GM18907 (cell line): ENCODE measurements around the gene SKAP1.
A peak's percentile ranks its signal among the peaks of the same experiment; 100 is the strongest.

Experiments used
- ATAC-seq: cut with Tn5 transposase; IDR thresholded peaks from one replicate; pipeline ENCODE4 v1.9.1; 2021; ENCODE audit warnings: mild to moderate bottlenecking, moderate library complexity; ENCODE audit not compliant: unreplicated experiment

Gene SKAP1

DNA sequence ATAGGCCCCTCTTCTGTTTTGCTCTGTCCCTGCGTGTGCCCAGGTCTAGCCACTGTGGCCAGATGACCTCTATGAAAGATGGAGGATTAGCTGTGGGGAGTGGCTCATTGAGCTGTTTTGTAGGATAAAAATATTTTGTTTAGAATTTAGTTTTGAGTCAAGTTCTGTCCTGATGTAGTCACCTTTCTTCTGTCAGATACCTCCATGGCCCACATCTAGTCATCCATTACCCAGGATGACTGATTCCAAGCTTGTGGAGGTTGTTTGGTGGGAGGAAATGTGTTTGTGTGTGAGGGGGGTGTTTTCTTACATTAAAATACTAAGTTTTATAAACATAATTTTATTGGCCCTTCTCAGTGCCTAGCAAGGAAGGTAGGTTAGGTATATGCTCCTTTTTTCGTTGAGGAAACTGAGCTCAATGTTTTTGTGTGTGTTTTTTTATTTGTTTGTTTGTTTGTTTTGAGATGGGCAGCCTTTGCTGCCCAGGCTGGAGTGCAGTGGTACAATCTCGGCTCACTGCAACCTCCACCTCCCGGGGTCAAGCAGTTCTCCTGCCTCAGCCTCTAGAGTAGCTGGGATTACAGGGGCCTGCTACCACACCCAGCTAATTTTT, 306.1 kb downstream of the SKAP1 start:
- ATAC-seq = no peak

DNA sequence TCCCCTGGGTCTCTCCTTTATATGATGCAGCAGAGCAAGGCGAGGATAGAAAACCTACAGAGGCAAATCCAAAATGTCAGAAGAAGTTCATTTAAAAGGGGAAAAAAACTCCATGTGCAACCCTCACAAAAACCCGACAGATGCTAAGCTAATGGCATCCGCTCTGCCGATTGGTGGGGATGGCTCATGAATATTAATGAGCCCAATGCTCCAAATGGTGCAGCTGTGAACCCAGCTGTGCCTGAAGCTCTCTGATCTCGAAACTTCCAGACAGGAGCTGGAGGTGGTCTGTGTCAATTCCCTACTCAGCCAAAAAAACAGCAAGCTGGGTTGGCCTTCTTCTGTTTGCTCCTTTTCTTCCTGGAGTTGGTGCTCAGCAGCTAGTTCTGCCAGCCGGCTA, 306.9 kb downstream of the SKAP1 start:
- no peak for ATAC-seq

DNA sequence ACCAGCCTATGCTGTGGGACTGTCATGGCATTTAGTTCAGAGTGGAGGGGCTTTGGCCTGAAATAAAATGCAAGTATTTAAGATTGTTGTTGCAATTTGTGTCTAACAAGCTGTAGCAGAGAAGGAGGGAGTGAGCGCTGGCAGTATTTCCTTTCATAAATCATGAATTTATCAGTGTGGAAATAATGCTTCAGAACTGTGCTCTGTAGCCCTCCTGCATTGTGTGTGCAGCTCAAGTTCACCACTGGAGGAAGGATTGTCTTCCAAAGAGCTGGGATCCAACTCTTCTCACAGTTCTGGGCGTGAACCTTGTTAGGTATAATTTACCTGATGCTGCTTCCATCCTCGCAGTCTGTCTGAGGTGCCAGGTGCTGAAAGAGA, 307.4 kb downstream of the SKAP1 start:
- ATAC-seq = no peak

DNA sequence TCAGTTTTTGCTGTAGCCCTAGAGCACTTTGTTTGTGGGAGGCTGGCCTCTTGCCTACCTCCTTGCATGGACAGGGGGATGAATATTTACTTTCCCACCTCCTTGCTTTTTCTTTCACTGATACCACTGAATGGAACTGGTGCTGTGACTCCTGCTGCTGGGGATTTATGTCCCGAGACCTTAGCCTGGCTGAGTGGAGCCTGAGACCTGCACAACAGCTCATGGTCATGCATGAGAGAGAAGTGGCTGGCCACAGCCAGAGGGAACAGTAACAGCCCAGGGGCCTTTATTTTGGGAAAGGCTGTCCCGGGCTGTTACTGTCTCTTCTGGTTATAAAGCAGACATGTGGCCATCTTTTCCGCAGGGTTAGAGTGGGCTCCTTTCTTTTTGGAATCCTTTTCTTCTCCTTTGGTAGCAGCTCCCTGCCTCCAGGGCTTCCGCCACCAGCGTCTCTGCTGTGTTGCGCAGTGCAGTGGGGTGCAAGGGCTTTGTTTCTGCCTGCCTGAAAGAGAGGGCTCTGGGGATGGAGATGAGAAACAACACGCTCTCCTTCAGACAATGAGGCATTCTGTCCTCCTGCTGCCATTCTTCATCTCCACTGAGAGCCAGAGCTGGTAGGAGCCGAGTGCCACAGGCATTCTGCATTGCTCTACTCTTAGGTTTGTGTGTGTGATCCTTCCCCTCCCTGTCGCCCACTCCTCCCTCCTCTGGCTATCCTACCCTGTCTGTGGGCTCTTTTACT, 307.9 kb downstream of the SKAP1 start:
- ATAC-seq = no peak

DNA sequence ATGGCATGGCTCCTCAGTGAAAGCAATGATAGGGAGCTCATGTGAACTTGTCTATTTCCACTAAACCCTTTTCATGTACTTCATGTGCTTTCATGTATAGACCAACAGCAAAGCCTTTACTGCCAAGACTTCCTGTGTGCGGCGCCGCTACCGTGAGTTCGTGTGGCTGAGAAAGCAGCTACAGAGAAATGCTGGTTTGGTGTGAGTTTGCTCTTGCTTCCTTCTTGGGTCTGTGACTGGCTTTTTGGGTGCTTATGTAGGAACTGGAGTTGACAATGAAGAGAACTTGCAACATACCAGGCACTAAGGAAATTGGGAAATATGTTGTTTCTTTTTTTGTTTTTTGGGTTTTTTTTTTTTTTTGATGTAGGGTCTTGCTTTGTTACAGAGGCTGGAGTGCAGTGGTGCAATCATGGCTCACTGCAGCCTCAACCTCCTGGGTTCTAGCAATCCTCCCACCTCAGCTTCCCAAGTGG, 316.8 kb downstream of the SKAP1 start:
- peak; percentile 44 for ATAC-seq

DNA sequence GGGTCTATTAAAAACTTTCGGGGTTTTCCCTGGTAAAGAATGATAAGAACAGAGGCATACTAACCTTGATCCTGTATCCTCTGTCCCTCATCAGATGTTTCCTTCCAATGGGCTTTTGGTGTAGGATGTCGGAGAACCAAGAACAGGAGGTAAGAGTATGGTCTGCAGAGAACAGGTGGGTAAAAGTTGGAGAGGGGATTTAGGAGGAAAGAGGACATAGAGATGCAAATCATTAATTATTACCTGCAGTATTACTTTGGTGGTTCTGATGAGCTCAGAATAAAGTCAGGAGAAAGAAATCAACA, 318.1 kb downstream of the SKAP1 start:
- no peak for ATAC-seq

DNA sequence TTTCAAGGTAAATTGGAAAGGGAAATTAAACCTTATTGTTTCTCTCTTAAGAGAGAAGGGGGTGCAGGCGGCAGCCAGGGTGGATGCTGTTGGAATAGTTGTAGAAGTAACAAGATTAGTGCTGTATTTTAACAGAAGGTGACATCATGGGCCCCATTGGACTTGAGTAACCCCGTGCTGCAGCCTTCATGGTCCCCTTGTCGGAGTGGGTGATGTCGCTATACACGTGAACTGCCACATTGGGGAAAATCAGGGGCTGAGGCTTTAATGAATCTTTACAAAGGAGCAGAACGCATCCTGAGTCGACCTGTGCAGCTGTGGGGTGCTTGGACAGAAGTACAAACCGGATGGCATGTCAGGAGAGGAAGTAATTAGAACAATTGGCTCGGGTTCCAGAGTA, 319.3 kb downstream of the SKAP1 start:
- ATAC-seq = no peak

DNA sequence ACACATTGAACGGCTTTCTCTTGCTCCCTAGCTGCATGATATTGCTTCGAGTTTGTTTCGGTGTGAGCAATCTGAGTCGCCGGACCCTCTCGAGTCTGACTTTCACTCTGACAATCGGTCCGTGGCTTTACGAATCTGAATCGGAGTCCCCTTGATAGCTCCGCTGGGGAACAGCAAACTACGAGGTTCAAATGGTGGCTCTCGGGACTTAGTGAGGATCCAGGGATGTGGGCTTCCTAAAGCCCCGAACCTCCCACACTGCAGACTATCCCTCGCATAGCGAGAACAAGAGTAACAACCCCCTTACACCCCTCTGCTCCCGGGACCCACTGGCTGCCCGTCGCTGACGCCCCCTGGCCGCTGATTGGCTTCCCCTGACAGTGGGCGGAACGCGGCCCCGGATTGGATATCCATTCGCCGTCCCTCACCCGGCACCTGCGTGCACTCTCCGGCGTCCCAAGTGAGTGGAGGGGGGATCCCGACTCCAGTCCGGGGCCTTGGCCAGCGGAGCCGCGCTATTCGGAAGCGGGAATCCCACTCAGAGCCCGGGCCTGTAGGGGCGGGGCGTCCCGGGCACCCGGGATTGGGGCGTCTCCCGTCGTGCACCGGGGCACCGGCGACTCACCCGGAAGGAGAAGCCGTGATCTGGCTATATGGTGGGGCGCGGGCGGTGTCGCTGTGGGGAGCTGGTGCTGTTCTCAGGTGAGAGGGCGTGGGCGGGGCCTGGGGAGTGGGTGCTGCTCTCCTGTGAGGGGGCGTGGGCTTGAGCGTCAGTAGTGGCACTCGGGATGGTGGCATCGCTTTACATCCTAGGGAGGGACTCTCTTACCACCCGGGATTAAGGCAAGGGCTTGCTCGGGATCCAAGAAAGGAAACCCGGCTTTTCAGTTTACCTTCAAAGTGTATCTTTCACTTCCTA, 322.6 kb downstream of the SKAP1 start, which contains the start of gene SNX11:
SNX11 (plus strand) TSS at position 630 of the 919 bp plus-strand sequence. CDS start 4,278 bp downstream, outside the sequence.
- ATAC-seq = peak; percentile 81

DNA sequence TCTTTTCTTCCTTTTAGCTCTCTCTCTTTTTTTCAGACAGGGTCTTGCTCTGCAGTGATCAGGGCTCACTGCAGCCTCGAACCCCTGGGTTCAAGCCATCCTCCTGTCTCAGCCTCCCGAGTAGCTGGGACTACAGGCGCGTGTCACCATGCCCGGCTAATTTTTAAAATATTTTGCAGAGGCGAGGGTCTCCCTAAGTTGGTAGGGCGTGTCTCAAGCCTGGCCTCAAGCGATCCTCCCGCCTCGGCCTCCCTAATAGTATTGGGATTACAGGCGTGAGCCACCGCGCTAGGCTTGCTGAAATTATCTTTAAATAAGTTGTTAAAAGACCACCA, 323.2 kb downstream of the SKAP1 start:
- no peak for ATAC-seq

DNA sequence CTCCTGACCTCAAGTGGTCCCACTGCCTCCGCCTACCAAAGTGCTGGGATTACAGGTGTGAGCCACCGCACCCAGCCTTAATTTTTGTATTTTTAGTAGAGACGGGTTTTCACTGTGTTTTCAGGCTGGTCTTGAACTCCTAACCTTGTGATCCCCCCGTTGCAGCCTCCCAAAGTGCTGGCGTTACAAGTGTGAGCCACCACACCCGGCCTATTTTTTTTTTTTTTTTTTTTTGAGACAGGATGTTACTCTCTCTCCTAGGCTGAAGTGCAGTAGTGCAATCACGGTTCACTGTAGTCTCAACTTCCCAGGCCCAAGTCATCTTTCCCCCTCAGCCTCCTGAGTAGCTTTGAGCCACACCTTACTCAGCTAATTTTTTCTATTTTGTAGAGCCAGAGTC, 325.6 kb downstream of the SKAP1 start:
- no peak for ATAC-seq

DNA sequence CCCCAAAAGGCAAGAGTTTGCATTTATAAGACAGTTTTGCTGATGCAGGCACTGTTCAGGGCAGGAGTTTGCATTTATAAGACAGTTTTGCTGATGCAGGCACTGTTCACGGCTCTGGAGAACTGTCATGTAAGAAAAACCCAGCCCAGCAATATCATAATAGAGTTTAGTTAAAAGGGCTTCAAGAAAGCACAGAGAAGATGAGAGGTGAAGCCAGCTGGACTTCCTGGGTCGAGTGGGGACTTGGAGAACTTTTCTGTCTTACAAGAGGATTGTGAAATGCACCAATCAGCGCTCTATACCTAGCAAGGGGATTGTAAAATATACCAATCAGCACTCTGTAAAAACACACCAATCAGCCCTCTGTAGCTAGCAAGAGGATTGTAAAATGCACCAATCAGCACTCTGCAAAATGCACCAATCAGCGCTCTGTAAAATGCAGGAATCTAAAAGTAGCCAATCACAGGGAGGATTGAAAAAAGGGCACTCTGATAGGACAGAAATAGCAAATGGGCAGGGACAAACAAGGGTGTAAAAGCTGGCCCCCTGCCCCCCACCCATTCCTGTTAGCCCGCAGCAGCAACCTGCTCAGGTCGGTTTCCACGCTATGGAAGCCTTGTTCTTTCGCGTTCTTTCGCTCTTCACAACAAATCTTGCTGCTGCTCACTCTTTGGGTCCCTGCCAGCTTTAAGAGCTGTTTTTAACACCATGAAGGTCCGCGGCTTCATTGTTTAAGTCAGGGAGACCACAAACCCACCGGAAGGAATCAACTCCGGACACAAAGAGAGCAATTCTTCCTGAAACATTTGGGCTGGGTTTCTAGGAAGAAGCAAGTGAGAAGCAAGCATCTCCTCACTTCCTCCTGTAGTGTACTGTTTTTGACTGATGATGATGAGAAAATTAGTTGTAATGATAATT, 327.0 kb downstream of the SKAP1 start:
- no peak for ATAC-seq

DNA sequence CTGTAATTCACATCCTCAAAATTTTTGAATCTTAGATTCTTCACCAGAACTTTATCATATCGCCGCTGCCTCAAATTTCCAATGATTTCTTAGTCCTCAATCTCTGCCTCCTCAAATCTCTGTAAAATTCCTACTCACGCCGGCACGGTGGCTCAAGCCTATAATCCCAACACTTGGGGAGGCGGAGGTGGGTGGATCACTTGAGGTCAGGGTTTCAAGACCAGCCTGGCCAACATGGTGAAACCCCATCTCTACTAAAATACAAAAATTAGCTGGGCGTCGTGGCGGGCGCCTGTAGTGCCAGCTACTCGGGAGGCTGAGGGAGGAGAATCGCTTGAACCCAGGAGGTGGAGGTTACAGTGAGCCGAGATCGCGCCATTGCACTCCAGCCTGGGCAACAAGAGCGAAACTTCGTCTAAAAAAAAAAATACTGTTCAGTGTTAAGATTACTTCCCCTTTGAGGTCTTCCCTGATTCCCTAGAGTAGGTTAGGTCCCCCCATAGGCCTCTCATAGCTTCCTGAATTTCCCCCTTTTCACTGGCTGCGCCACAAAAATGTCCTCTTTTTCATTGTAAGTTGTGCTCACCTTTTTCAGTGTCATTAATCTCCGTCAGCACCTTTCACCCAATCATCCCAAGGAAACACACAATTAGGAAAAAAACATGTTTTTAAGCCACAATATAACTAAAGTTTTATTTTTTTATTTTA, 327.8 kb downstream of the SKAP1 start:
- ATAC-seq = no peak

DNA sequence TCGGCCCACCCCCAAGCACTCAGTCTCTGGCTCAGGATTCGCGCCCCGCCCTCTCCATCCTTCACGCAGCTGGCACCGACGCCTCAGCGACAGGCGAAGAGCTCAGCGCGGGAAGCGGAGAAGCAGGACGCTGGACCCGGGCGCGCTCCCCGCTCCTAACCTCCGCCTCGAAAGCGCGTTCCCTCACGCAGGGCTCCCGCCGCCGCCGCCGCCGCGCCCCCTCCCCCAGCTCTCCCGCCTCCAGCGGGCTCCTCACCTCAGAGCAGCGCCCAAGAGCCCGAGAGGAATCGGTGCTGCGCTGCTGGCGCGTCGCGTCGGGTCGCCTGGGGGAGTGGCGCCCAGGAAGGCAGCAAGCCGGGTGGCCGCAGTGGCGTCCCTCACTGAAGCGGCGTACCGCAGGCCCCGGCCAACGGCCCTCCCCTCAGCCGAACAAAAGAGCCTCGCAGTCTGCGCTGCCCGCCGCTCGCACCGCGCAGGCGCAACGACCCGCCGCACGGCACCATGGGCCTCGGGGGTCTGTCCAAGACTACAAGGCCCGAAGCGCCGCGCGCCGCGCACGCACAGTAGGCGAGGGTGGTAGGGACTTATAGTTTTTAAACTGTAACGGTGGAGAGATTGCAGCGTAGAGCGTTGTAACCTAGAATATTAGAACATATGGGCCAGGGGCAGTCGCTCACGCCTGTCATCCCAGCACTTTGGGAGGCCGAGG, 328.8 kb downstream of the SKAP1 start, which contains the start of gene CBX1:
CBX1 (minus strand) TSS at position 467 of the 709 bp plus-strand sequence. CDS start 24,474 bp downstream, outside the sequence.
- peak; percentile 83 for ATAC-seq

DNA sequence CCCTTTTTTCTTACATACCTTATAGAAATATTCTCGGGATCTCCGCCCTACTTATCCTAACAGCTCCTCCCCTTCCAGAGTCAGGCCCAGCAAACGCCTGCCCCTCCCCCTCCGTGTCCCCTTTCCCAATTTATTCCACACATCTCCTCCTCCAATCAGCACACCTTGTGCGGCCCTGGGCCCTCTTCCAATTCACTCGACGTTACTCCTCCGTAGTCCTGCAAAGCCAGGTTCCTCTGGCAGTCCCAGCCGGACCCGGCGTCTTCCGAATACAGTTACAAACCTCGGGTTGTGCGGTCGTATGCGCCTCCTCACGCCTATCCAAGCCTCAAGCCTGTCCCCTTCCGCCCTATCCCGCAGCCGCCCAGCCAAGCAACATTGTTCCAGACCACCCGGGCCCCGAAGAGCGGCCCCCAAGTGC, 329.4 kb downstream of the SKAP1 start:
- no peak for ATAC-seq

DNA sequence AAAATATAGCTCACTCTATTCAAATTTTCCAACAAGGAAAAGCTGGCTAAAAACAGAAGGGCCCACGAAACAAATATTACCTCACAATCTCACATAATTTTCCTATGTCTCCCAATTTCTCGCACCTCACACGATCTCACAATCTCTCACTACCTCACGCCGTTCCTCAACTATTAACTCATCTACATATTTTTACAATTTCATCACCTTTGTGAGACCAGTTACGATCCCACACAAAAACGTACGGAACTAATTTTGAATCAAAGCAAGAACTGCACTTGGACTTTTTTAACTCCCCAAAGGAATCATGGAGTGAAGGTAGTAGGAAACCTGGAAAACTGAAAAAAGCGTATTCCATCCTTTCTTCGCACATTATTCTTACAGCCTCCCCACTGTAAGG, 329.9 kb downstream of the SKAP1 start:
- no peak for ATAC-seq

DNA sequence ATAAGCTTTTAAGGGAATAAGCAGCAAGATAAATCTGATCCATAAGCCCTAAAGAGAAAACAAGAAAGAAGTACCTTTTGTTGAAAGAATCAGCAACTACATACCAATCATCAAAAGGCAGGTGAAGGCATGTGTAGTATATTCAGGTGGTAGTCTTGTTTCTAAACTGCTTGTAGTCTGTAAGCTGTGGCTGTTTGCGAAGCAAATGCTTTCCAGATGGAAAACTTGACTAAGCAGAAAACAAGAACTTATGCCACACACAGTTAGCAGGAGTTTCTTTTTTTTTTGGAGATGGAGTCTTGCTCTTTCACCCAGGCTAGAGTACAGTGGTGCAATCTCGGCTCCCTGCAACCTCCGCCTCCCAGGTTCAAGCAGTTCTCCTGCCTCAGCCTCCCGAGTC, 334.4 kb downstream of the SKAP1 start:
- no peak for ATAC-seq

DNA sequence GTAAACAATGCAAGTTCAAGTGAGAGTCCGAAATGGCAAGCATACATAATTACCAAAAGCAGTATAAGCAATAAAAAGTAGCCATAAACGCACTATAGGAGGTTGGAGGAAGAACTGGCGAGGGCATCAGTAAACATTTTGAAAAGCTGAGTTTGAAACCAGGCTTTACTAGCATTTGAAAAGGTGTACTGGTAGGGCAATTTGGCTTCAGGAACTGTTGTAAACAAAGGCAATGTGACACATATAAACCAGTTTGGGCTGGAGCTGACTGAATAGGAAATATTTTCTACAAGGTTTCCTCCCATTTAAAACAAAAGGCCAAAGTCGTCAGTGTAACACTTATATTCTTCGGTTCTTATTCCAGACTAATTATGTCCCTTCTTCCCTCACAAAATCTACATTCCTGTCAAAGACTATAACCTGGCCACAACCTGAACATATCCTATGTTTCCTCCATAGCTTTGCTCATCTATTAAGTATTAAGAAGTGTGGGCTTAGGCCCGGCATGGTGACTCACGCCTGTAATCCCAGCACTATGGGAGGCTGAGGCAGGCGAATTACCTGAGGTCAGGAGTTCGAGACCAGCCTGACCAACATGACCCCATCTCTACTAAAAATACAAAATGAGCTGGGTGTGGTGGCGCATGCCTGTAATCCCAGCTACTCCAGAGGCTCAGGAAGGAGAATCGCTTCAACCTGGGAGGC, 336.5 kb downstream of the SKAP1 start:
- ATAC-seq = no peak

DNA sequence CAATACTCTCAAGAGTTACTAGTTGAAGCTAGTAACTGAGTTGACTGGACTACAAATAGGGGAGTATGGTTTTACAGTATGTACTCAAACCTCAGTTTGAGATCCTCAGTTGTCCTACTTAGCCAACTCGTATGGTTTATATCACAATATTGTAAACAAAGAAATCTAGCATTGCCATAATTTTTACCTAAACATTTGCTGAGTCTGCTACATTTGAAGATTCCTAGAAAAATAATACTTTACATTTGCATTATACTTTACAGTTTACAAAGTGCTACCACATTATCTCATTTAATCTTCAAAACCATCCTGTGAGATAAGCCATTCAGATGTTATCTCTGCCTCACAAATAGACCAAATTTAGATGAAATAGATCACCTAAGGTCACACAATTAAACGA, 345.1 kb downstream of the SKAP1 start:
- no peak for ATAC-seq
